ENCODE measurements around the gene ITGB5. TPM values are rescaled to one million over a fixed set of nuclear protein-coding genes. Genes with fewer than 3 reads are reported as not detected.

The ITGB5 gene
- total and polyA plus RNA-seq, 2 experiments from 2014 or later = 103 to 109 TPM

DNA sequence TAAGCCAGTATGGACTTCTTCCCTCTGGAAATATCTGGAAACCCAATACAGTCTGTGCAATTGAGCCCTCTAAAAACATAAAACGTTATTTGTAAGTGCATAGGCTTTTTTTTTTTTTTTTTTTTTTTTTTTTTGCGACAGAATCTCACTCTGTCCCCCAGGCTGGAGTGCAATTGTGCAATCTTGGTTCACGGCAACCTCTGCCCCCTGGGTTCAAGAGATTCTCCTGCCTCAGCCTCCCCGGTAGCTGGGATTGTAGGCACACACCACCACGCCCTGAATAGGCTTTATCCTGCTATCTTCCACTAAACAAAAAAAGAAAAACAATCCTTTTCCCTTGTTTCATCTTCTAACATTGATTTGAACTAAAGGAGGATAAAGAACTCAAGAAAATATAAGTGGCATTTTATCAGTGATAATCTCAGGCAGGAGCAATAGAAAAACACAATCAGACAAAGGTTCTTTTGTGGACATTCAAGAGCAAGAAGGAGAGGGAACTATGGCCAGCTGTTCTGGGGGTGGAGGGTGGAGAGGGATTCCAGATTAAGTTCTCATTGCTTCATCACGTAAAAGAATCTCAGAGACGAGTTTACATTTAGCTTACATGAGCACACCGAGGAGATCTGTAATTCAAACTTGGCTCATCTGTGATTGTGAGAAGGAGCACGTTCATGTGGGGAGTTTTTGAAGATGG, 68.6 kb downstream of the ITGB5 start:
- H3K27me3 ChIP-seq = no peaks in the 10 kb centered on the region
- H3K4me2 ChIP-seq = peak overlapping the region; percentile 11
- no peaks in the 10 kb centered on the region for H3K9me2 ChIP-seq (replicated peaks; ENCODE audit: insufficient read depth)
- H3K79me2 ChIP-seq = peaks cover 1% of the 10 kb centered on the region
- H4K20me1 ChIP-seq (ENCODE audit: insufficient read depth, poor library complexity, severe bottlenecking) = no peaks in the 10 kb centered on the region
- peaks cover 3% of the 10 kb centered on the region for H3K36me3 ChIP-seq (replicated peaks; ENCODE audit: insufficient read depth, low read depth)
- H3K27ac ChIP-seq = peak overlapping the region; percentile 70
- no peak for TF ChIP-seq EZH2phosphoT487 (IDR thresholded peaks at IDR 0.05; ENCODE audit: low read depth, severe bottlenecking, unreplicated experiment)
- no peak for TF ChIP-seq EZH2 (IDR thresholded peaks at IDR 0.05; ENCODE audit: borderline replicate concordance)
- TF ChIP-seq, protein P1, sequence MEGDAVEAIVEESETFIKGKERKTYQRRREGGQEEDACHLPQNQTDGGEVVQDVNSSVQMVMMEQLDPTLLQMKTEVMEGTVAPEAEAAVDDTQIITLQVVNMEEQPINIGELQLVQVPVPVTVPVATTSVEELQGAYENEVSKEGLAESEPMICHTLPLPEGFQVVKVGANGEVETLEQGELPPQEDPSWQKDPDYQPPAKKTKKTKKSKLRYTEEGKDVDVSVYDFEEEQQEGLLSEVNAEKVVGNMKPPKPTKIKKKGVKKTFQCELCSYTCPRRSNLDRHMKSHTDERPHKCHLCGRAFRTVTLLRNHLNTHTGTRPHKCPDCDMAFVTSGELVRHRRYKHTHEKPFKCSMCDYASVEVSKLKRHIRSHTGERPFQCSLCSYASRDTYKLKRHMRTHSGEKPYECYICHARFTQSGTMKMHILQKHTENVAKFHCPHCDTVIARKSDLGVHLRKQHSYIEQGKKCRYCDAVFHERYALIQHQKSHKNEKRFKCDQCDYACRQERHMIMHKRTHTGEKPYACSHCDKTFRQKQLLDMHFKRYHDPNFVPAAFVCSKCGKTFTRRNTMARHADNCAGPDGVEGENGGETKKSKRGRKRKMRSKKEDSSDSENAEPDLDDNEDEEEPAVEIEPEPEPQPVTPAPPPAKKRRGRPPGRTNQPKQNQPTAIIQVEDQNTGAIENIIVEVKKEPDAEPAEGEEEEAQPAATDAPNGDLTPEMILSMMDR (IDR thresholded peaks at IDR 0.05; ENCODE audit: poor library complexity) = no peak
- no peak overlapping the region for H2AFZ ChIP-seq
- 54% methylated on average over 8 of the region's 9 CpGs for WGBS (ENCODE audit: low lambda C conversion rate, missing lambda C conversion rate)
- H3K4me3 ChIP-seq = no peak overlapping the region
- no peak for DNase-seq (ENCODE audit: low spot score)
- no peaks in the 10 kb centered on the region for H3K9me3 ChIP-seq (ENCODE audit: low read depth)
- peaks cover 35% of the 10 kb centered on the region for H3K4me1 ChIP-seq (ENCODE audit: insufficient read depth)

DNA sequence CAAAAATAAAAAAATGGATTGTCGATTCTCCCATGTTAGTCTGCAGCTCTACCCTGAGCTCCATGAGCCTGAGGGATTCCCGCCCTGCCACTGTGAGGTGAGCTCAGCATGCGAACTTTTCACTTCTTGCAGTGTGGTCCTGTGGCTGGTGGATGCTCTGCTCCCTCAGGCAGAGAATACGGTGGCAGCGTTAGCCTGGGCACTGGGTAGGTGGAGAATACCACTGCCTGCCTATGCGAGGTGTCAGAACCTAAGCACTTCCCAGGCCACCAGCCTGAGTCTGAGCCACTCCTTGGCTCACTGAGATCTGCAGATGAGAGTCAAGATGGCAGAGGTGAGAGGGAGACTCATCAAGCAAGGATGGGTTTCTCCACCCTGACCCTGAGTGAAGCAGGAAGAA, 70.1 kb downstream of the ITGB5 start:
- Histone ChIP-seq H3K27ac (no peak overlapping the region), H3K27me3 (no peaks in the 10 kb centered on the region), H4K20me1 (ENCODE audit: insufficient read depth, poor library complexity, severe bottlenecking) (no peaks in the 10 kb centered on the region), H3K9me3 (ENCODE audit: low read depth) (no peaks in the 10 kb centered on the region), H3K9me2 (replicated peaks; ENCODE audit: insufficient read depth) (no peaks in the 10 kb centered on the region), H3K4me3 (no peak overlapping the region), H2AFZ (no peak overlapping the region), H3K36me3 (replicated peaks; ENCODE audit: insufficient read depth, low read depth) (peaks cover 3% of the 10 kb centered on the region), H3K4me1 (ENCODE audit: insufficient read depth) (peaks cover 48% of the 10 kb centered on the region), H3K79me2 (no peaks in the 10 kb centered on the region), H3K4me2 (no peak overlapping the region)
- no peak for TF ChIP-seq EZH2 (IDR thresholded peaks at IDR 0.05; ENCODE audit: borderline replicate concordance)
- TF ChIP-seq, protein P1 (IDR thresholded peaks at IDR 0.05; ENCODE audit: poor library complexity) = no peak
- TF ChIP-seq EZH2phosphoT487 (IDR thresholded peaks at IDR 0.05; ENCODE audit: low read depth, severe bottlenecking, unreplicated experiment) = no peak
- 97% methylated on average over 6 of the region's 6 CpGs for WGBS (ENCODE audit: low lambda C conversion rate, missing lambda C conversion rate)
- no peak for DNase-seq (ENCODE audit: low spot score)

DNA sequence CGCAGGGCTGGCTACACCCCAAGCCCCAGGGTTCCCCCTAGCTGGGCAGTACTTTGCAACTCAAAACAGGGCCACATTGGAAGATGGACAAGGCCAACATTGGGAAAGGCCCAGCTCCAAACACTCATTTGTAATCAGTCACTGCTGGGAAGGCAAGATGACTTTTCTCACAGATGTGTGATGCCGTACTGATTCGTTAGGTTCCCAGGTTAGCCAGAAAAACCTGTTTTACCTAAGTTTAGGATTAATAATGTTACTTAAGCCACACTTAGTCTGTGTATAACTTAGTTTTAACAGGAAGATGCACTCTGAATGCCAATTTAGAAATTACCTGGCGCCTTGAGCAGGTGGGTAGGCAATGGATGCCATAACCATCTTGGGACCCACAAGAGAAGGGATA, 71.0 kb downstream of the ITGB5 start:
- H3K4me1 ChIP-seq (ENCODE audit: insufficient read depth) = peaks cover 57% of the 10 kb centered on the region
- TF ChIP-seq EZH2phosphoT487 (IDR thresholded peaks at IDR 0.05; ENCODE audit: low read depth, severe bottlenecking, unreplicated experiment) = no peak
- no peak for TF ChIP-seq EZH2 (IDR thresholded peaks at IDR 0.05; ENCODE audit: borderline replicate concordance)
- TF ChIP-seq, protein P1 (IDR thresholded peaks at IDR 0.05; ENCODE audit: poor library complexity) = no peak
- WGBS (ENCODE audit: low lambda C conversion rate, missing lambda C conversion rate) = 93% methylated on average over 4 of the region's 4 CpGs

More for the DNA sequence above, 71.0 kb downstream of the ITGB5 start:
- no peak overlapping the region for H2AFZ ChIP-seq
- DNase-seq (ENCODE audit: low spot score) = no peak
- no peaks in the 10 kb centered on the region for H3K79me2 ChIP-seq
- H3K36me3 ChIP-seq (replicated peaks; ENCODE audit: insufficient read depth, low read depth) = peaks cover 3% of the 10 kb centered on the region
- H4K20me1 ChIP-seq (ENCODE audit: insufficient read depth, poor library complexity, severe bottlenecking) = no peaks in the 10 kb centered on the region
- H3K9me3 ChIP-seq (ENCODE audit: low read depth) = no peaks in the 10 kb centered on the region
- H3K27me3 ChIP-seq = no peaks in the 10 kb centered on the region
- no peaks in the 10 kb centered on the region for H3K9me2 ChIP-seq (replicated peaks; ENCODE audit: insufficient read depth)
- peak overlapping the region; percentile 84 for H3K27ac ChIP-seq
- H3K4me3 ChIP-seq = no peak overlapping the region
- H3K4me2 ChIP-seq = no peak overlapping the region

Data from hepatocyte (in vitro differentiated cells).